T-cell (primary cell): ENCODE results near the gene WASL. TPM values are rescaled to one million over a fixed set of nuclear protein-coding genes. Genes with fewer than 3 reads are reported as not detected.

Experiments
- ATAC-seq, 4 experiments: fragments of 200-7000 bp in 3 of 4; fragments of 150-1000 bp in 1 of 4; cut with Tn5 transposase; replicated peaks in 1 of 4; 1 replicate in 3 of 4; 2 replicates in 1 of 4; pipeline ENCODE4 v1.10.0; 2021; ENCODE audit warnings: moderate library complexity in 3 of 4, mild to moderate bottlenecking in 2 of 4, moderate number of reproducible peaks in 1 of 4
- CTCF ChIA-PET, 2 donors: fragments of 300-600 bp; sonication (Branson Sonifier 250); formaldehyde crosslinking; loops; one replicate each; lab custom pipeline; 2022; ENCODE audit warnings: antibody characterized with exemption in 2 of 2; lab: Charles Lee
- POLR2A ChIA-PET, 2 donors: fragments of 300-600 bp; sonication (Branson Sonifier 250); formaldehyde crosslinking; loops; one replicate each; lab custom pipeline; 2022; ENCODE audit warnings: antibody characterized with exemption in 2 of 2; lab: Charles Lee
- DNase-seq, 35 experiments: peaks; one replicate each; pipeline versions ENCODE4 v3.0.0 to v3.0.0-alpha.2; 2013 to 2023
- H3K27ac ChIP-seq: one replicate; pipeline ENCODE4 v1.5.1; 2013; ENCODE audit warnings: low read length
- H3K27me3 ChIP-seq, 2 experiments: replicated peaks in 1 of 2; 1 replicate in 1 of 2; 2 replicates in 1 of 2; pipeline versions ENCODE4 v1.6.1 to v1.7.0; 2013; ENCODE audit warnings: low read length in 1 of 2, mixed read lengths in 1 of 2; ENCODE audit not compliant: control insufficient read depth in 2 of 2, insufficient read depth in 2 of 2; ENCODE audit errors: extremely low read depth in 1 of 2
- H3K36me3 ChIP-seq, 2 donors: 1 replicate in 1 of 2; 2 replicates in 1 of 2; pipeline versions ENCODE4 v1.6.1 to v1.7.0; 2013; ENCODE audit warnings: low read length in 1 of 2; ENCODE audit not compliant: control insufficient read depth in 2 of 2, insufficient read depth in 1 of 2; ENCODE audit errors: extremely low read depth in 1 of 2
- H3K4me1 ChIP-seq, 2 experiments: 1 replicate in 1 of 2; 2 replicates in 1 of 2; pipeline versions ENCODE4 v1.6.1 to v1.7.0; 2013; ENCODE audit warnings: low read length in 2 of 2, mixed read lengths in 1 of 2; ENCODE audit not compliant: insufficient read depth in 2 of 2, control insufficient read depth in 1 of 2; ENCODE audit errors: extremely low read depth in 1 of 2
- H3K4me3 ChIP-seq, 2 donors: 1 replicate in 1 of 2; 2 replicates in 1 of 2; pipeline versions ENCODE4 v1.5.1 to v1.7.0; 2013; ENCODE audit warnings: mild to moderate bottlenecking in 2 of 2, low read length in 1 of 2, moderate library complexity in 1 of 2; ENCODE audit not compliant: control insufficient read depth in 1 of 2; ENCODE audit errors: extremely low read depth in 1 of 2
- H3K9me3 ChIP-seq: 2 replicates; pipeline ENCODE4 v1.7.0; 2013
- H3K27ac Mint-ChIP-seq, 2 donors: one replicate each; pipeline ENCODE4 v1.8.0; 2020 to 2021; ENCODE audit warnings: mild to moderate bottlenecking in 2 of 2, mixed read lengths in 2 of 2
- H3K27me3 Mint-ChIP-seq, 2 donors: one replicate each; pipeline ENCODE4 v1.8.0; 2021 to 2022; ENCODE audit warnings: mixed read lengths in 2 of 2
- H3K36me3 Mint-ChIP-seq: one replicate; pipeline ENCODE4 v1.8.0; 2021; ENCODE audit warnings: mixed read lengths
- H3K4me1 Mint-ChIP-seq, 3 donors: one replicate each; pipeline ENCODE4 v1.8.0; 2020 to 2022; ENCODE audit warnings: mixed read lengths in 3 of 3, mild to moderate bottlenecking in 1 of 3
- H3K4me3 Mint-ChIP-seq, 3 donors: one replicate each; pipeline ENCODE4 v1.8.0; 2020 to 2022; ENCODE audit warnings: mild to moderate bottlenecking in 3 of 3, mixed read lengths in 3 of 3, moderate library complexity in 3 of 3
- H3K9me3 Mint-ChIP-seq, 3 donors: one replicate each; pipeline ENCODE4 v1.8.0; 2020 to 2022; ENCODE audit warnings: mixed read lengths in 3 of 3
- WGBS: methylation state at CpG from one replicate; pipeline ENCODE4 v1.1.5; 2013; ENCODE audit warnings: missing lambda C conversion rate; ENCODE audit not compliant: insufficient coverage; 5-methylcytosine and 5-hydroxymethylcytosine counted together
- total RNA-seq, 35 experiments: library from RNA in 6 of 35; stranded (reverse) in 6 of 35; fragments of 120-200 nt in 1 of 35; gene quantifications; one replicate each; pipeline versions ENCODE4 v1.2.1 to v1.2.4 and lab custom pipeline; 2013 to 2026

The WASL gene
- total RNA-seq, 5 donors from 2014 or later (not counting 1 experiment from before 2014, with no cell fraction given) = 9.1 to 12.2 (median 9.8) TPM

DNA sequence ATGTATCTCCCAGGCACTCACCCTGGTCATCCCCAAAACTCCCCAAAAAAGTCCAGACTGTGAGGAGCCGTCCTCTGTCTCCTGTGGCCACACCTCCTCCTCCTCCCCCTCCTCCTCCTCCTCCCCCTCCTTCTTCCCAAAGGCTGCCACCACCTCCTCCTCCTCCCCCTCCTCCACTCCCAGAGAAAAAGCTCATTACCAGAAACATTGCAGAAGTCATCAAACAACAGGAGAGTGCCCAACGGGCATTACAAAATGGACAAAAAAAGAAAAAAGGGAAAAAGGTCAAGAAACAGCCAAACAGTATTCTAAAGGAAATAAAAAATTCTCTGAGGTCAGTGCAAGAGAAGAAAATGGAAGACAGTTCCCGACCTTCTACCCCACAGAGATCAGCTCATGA is 86.0 kb downstream of the WASL start:
- Histone ChIP-seq H3K36me3 (no peaks in the 10 kb centered on the region), H3K27me3 (peaks cover 0 to 13% of the 10 kb centered on the region in 2 experiments), H3K4me1 (no peaks in the 10 kb centered on the region), H3K27ac (no peak overlapping the region), H3K9me3 (no peaks in the 10 kb centered on the region), H3K4me3 (no peak overlapping the region)
- ATAC-seq (no peak), DNase-seq (no peak)
- CTCF ChIA-PET = interaction anchor here in 1 of 2 donors (0.6 kb wide), 1 partner anchor 17 kb away, joined by 4 read pairs; no protein-coding TSS in a partner anchor
- Mint-ChIP-seq H3K9me3 (no peaks in the 10 kb centered on the region), H3K4me1 (no peaks in the 10 kb centered on the region), H3K27ac (no peak overlapping the region), H3K36me3 (no peaks in the 10 kb centered on the region), H3K4me3 (no peak overlapping the region), H3K27me3 (peaks cover 30 to 34% of the 10 kb centered on the region in 2 donors)
- 67% methylated on average over 1 of the region's 3 CpGs for WGBS
- POLR2A ChIA-PET = no interaction called here

DNA sequence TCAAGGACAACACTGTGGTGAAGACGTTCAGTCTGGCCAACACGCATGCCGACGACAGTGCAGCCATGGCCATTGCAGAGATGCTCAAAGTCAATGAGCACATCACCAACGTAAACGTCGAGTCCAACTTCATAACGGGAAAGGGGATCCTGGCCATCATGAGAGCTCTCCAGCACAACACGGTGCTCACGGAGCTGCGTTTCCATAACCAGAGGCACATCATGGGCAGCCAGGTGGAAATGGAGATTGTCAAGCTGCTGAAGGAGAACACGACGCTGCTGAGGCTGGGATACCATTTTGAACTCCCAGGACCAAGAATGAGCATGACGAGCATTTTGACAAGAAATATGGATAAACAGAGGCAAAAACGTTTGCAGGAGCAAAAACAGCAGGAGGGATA is 86.5 kb downstream of the WASL start:
- 88% methylated on average over 15 of the region's 15 CpGs for WGBS
- H3K9me3 ChIP-seq = no peaks in the 10 kb centered on the region
- no peak overlapping the region for H3K27ac ChIP-seq
- no peak overlapping the region for H3K4me3 Mint-ChIP-seq
- no peaks in the 10 kb centered on the region for H3K36me3 Mint-ChIP-seq
- CTCF ChIA-PET = interaction anchor here in 1 of 2 donors (0.6 kb wide), 1 partner anchor 17 kb away, joined by 4 read pairs; no protein-coding TSS in a partner anchor
- H3K4me1 Mint-ChIP-seq = no peaks in the 10 kb centered on the region
- DNase-seq (no peak), ATAC-seq (no peak)
- H3K36me3 ChIP-seq = no peaks in the 10 kb centered on the region
- POLR2A ChIA-PET = no interaction called here
- H3K4me3 ChIP-seq = no peak overlapping the region
- H3K27me3 ChIP-seq = peaks cover 0 to 13% of the 10 kb centered on the region in 2 experiments
- no peaks in the 10 kb centered on the region for H3K4me1 ChIP-seq
- H3K27ac Mint-ChIP-seq = no peak overlapping the region
- H3K9me3 Mint-ChIP-seq = no peaks in the 10 kb centered on the region
- H3K27me3 Mint-ChIP-seq = peaks cover 30 to 34% of the 10 kb centered on the region in 2 donors

DNA sequence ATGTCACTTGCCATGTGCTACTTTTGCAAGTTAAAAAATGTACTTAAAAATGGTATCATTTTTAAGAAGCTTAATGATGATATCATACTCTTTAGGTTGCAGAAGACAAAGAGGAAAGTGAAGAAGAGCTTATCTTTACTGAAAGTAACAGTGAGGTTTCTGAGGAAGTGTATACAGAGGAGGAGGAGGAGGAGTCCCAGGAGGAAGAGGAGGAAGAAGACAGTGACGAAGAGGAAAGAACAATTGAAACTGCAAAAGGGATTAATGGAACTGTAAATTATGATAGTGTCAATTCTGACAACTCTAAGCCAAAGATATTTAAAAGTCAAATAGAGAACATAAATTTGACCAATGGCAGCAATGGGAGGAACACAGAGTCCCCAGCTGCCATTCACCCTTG is 87.0 kb downstream of the WASL start:
- Histone ChIP-seq H3K4me3 (no peak overlapping the region), H3K36me3 (no peaks in the 10 kb centered on the region), H3K27me3 (peaks cover 0 to 13% of the 10 kb centered on the region in 2 experiments), H3K4me1 (no peaks in the 10 kb centered on the region), H3K9me3 (no peaks in the 10 kb centered on the region), H3K27ac (no peak overlapping the region)
- DNase-seq (no peak), ATAC-seq (no peak)
- WGBS = no CpG with 5 or more reads among the region's 1 CpG
- Mint-ChIP-seq H3K27me3 (peaks cover 30 to 34% of the 10 kb centered on the region in 2 donors), H3K36me3 (no peaks in the 10 kb centered on the region), H3K27ac (no peak overlapping the region), H3K9me3 (no peaks in the 10 kb centered on the region), H3K4me1 (no peaks in the 10 kb centered on the region), H3K4me3 (no peak overlapping the region)
- ChIA-PET CTCF (interaction anchor here in 1 of 2 donors (0.7 kb wide), 1 partner anchor 21 kb away, joined by 3 read pairs; no protein-coding TSS in a partner anchor), POLR2A (no interaction called here)

DNA sequence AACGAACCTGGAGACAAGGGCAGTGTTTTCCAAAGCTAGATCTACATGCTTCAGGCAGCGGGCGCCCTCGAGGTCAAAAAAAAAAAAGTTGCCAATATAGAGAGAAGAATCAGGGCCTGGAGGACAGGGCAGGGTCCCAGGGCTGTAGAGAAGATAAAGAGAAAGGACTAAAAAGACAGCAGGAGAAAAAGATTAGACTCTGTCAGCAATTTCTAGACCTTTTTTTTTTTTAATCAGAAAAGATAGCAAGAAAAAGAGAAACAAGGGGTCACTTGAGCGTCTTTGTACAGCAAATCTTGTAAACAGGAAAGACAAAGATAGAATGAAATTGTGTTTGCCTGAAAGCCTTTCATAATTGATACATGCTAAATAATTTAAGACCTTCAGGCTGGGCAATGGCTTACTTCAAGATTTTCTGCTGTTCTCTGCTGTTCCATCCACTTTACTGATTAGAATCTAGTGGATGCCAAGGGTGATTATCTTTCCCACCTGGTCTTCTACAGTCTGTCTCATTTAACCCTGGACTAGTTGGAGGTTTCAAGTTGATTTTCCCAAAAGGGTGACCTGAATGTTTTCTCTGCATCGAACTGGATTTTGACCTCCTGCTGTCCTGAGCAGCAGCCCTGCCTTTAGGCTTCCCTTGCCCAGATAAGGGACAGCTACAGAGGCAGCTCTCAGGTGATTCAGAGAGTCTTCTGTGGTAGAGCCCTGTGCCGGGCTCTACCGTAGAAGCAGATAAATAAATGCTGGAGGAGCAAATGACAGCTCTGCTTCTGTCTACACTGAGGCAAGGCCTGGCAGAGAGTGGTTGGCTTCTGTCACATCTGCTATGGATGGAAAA is 88.1 kb downstream of the WASL start:
- H3K27ac ChIP-seq = no peak overlapping the region
- no peaks in the 10 kb centered on the region for H3K36me3 ChIP-seq
- peaks cover 0 to 13% of the 10 kb centered on the region in 2 experiments for H3K27me3 ChIP-seq
- Mint-ChIP-seq H3K4me1 (no peaks in the 10 kb centered on the region), H3K27ac (no peak overlapping the region), H3K9me3 (no peaks in the 10 kb centered on the region), H3K27me3 (peaks cover 30 to 34% of the 10 kb centered on the region in 2 donors), H3K4me3 (no peak overlapping the region), H3K36me3 (no peaks in the 10 kb centered on the region)
- no peak for ATAC-seq
- ChIA-PET CTCF (interaction anchor here in 1 of 2 donors (1.0 kb wide), 1 partner anchor 167 kb away, joined by 3 read pairs; no protein-coding TSS in a partner anchor), POLR2A (no interaction called here)
- no peaks in the 10 kb centered on the region for H3K4me1 ChIP-seq
- no peak for DNase-seq
- no peaks in the 10 kb centered on the region for H3K9me3 ChIP-seq
- no peak overlapping the region for H3K4me3 ChIP-seq
- WGBS = 72% methylated on average over 7 of the region's 8 CpGs

DNA sequence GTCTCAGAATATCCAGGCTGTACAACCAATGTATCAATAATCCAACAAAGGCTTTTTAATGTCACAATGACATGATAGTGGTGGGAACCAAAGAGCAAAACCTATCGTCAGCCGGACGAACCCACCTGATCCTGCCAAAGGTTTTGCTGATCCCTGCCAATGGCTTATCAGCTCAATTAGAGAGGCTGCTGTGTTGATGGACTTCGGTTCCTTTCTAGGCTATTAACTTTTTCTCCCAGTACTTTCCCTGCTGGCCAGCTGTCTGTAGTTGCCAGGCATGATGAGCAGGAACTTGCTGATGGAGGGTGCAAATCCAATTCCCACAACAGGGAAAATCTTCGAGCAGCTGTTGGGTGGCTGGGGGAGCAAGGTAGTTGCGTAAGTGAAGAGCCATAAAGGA is 90.8 kb downstream of the WASL start:
- H3K4me1 Mint-ChIP-seq = no peaks in the 10 kb centered on the region
- Histone ChIP-seq H3K27me3 (peaks cover 0 to 11% of the 10 kb centered on the region in 2 experiments), H3K27ac (no peak overlapping the region), H3K9me3 (no peaks in the 10 kb centered on the region), H3K4me1 (no peaks in the 10 kb centered on the region), H3K36me3 (no peaks in the 10 kb centered on the region), H3K4me3 (no peak overlapping the region)
- H3K27ac Mint-ChIP-seq = no peak overlapping the region
- H3K9me3 Mint-ChIP-seq = no peaks in the 10 kb centered on the region
- peaks cover 25 to 30% of the 10 kb centered on the region in 2 donors for H3K27me3 Mint-ChIP-seq
- DNase-seq (no peak), ATAC-seq (no peak)
- POLR2A ChIA-PET = interaction anchor here in 1 of 2 donors (0.7 kb wide), 1 partner anchor 1228 kb away, joined by 13 read pairs; no protein-coding TSS in a partner anchor
- WGBS = 92% methylated on average over 5 of the region's 6 CpGs
- no peaks in the 10 kb centered on the region for H3K36me3 Mint-ChIP-seq
- H3K4me3 Mint-ChIP-seq = no peak overlapping the region
- CTCF ChIA-PET = interaction anchor here in 1 of 2 donors (0.6 kb wide), 1 partner anchor 25 kb away, joined by 3 read pairs; no protein-coding TSS in a partner anchor

DNA sequence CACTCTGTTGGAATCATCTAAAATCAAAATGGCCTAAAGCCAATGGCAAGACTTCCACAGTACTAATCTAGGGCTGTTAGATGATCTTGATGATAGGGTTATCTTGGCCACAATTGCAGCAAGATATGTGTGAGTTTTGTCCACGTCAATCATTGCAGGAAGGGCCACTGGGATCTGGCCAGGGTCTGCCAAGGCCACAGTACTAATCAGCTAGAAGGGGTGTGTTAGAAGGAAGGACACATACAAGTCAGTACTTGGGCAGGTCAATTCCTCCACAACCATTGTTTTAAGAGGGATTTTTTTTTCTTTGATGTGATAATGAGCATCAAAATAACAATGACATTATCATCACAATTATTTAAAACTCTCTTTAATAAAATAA is 91.5 kb downstream of the WASL start:
- DNase-seq = no peak
- no peak overlapping the region for H3K27ac ChIP-seq
- no peaks in the 10 kb centered on the region for H3K36me3 Mint-ChIP-seq
- no CpG with 5 or more reads among the region's 1 CpG for WGBS
- H3K4me1 ChIP-seq = no peaks in the 10 kb centered on the region
- peaks cover 17 to 25% of the 10 kb centered on the region in 2 donors for H3K27me3 Mint-ChIP-seq
- no peak overlapping the region for H3K27ac Mint-ChIP-seq
- ChIA-PET CTCF (no interaction called here), POLR2A (no interaction called here)
- no peaks in the 10 kb centered on the region for H3K36me3 ChIP-seq
- no peaks in the 10 kb centered on the region for H3K4me1 Mint-ChIP-seq
- H3K9me3 ChIP-seq = no peaks in the 10 kb centered on the region
- peaks cover 0 to 8% of the 10 kb centered on the region in 2 experiments for H3K27me3 ChIP-seq
- no peak for ATAC-seq
- no peak overlapping the region for H3K4me3 ChIP-seq
- H3K9me3 Mint-ChIP-seq = no peaks in the 10 kb centered on the region
- no peak overlapping the region for H3K4me3 Mint-ChIP-seq
